KMS-11 (cell line): Measurements from ENCODE around the gene KRT86.

ENCODE experiments used
- H2AFZ ChIP-seq: fragments of 200-600 bp; sonication (generic); 2 replicates; pipeline ENCODE4 v1.6.1; 2016; ENCODE audit warnings: antibody characterized with exemption, mixed run types, low read depth
- H3K27ac ChIP-seq: fragments of 200-600 bp; sonication (generic); 2 replicates; pipeline ENCODE4 v1.6.1; 2016; ENCODE audit warnings: mild to moderate bottlenecking, mixed run types
- H3K27me3 ChIP-seq: fragments of 200-600 bp; sonication (generic); 2 replicates; pipeline ENCODE4 v1.6.1; 2017; ENCODE audit warnings: mild to moderate bottlenecking, low read depth, mixed run types, moderate library complexity; ENCODE audit not compliant: insufficient read depth
- H3K36me3 ChIP-seq: fragments of 200-600 bp; sonication (generic); 2 replicates; pipeline ENCODE4 v1.6.1; 2017; ENCODE audit warnings: mild to moderate bottlenecking, mixed run types; ENCODE audit not compliant: insufficient read depth
- H3K4me1 ChIP-seq: fragments of 200-600 bp; sonication (generic); 2 replicates; pipeline ENCODE4 v1.6.1; 2016; ENCODE audit warnings: mild to moderate bottlenecking, low read depth, mixed run types; ENCODE audit not compliant: poor library complexity, severe bottlenecking
- H3K4me2 ChIP-seq: fragments of 200-600 bp; sonication (generic); 2 replicates; pipeline ENCODE4 v1.7.0; 2016; ENCODE audit warnings: mild to moderate bottlenecking, mixed run types
- H3K4me3 ChIP-seq: fragments of 200-600 bp; sonication (generic); IDR thresholded peaks from 2 replicates; pipeline ENCODE4 v1.6.1; 2017; ENCODE audit warnings: low read depth, low read length, mixed read lengths; ENCODE audit not compliant: insufficient read depth
- H3K79me2 ChIP-seq: fragments of 200-600 bp; sonication (generic); 2 replicates; pipeline ENCODE4 v1.6.1; 2016; ENCODE audit warnings: low read depth, mixed run types; ENCODE audit not compliant: insufficient read depth
- H3K9ac ChIP-seq: fragments of 200-600 bp; sonication (generic); 2 replicates; pipeline ENCODE4 v1.6.1; 2016; ENCODE audit warnings: mild to moderate bottlenecking, mixed run types
- H4K20me1 ChIP-seq: fragments of 200-600 bp; sonication (generic); 2 replicates; pipeline ENCODE4 v1.6.1; 2016; ENCODE audit warnings: mild to moderate bottlenecking, mixed run types; ENCODE audit not compliant: insufficient read depth
- TF ChIP-seq, protein P1 (sequence below): fragments of 200-600 bp; sonication (generic); conservative IDR thresholded peaks from 2 replicates; pipeline ENCODE4 v1.6.1; 2017; ENCODE audit warnings: low read depth, mild to moderate bottlenecking, antibody characterized with exemption, low read length, moderate library complexity, mixed read lengths

KRT86 gene

DNA sequence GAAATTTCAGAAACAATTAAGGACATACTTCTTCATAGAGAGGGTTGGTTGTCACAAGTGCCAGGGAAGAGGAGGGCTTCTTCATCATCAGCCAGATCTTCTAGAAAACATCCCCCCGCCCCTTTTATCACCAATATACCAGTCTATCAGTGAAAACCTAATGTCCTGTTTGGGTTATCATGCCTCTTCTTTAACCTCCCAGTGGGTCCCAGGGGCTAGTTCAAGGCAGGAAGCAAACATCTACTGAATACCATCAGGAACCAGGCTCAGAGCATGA lies 13.3 kb upstream of the KRT86 start:
- Histone ChIP-seq H3K27ac (no peak overlapping the region), H4K20me1 (no peaks in the 10 kb centered on the region), H3K4me1 (peaks cover 14% of the 10 kb centered on the region), H3K4me2 (no peak overlapping the region), H3K79me2 (no peaks in the 10 kb centered on the region), H2AFZ (no peak overlapping the region), H3K27me3 (no peaks in the 10 kb centered on the region), H3K36me3 (no peaks in the 10 kb centered on the region), H3K9ac (no peak overlapping the region), H3K4me3 (no peak overlapping the region)
- TF ChIP-seq, protein P1, sequence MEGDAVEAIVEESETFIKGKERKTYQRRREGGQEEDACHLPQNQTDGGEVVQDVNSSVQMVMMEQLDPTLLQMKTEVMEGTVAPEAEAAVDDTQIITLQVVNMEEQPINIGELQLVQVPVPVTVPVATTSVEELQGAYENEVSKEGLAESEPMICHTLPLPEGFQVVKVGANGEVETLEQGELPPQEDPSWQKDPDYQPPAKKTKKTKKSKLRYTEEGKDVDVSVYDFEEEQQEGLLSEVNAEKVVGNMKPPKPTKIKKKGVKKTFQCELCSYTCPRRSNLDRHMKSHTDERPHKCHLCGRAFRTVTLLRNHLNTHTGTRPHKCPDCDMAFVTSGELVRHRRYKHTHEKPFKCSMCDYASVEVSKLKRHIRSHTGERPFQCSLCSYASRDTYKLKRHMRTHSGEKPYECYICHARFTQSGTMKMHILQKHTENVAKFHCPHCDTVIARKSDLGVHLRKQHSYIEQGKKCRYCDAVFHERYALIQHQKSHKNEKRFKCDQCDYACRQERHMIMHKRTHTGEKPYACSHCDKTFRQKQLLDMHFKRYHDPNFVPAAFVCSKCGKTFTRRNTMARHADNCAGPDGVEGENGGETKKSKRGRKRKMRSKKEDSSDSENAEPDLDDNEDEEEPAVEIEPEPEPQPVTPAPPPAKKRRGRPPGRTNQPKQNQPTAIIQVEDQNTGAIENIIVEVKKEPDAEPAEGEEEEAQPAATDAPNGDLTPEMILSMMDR, result no peak

DNA sequence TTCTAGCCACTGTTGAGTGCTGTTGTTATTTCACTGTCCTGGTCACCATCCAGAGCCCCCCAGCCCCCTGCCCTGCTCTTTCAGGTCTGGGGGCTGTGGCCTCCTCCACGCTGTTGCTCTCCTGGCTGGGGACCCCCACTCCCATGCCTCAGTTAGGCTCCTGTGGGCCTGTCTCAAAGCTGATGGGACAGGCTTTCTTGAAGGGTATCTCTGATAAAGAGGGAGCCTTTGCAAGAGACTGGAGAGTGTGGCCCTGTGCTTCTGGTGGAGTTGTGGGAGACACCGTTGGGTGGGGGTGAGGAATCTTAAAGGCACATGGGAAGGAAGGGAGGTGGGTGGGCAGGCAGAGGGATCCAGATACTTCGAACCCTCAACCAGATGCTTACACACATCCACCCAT lies 12.2 kb upstream of the KRT86 start:
- Histone ChIP-seq H3K36me3 (no peaks in the 10 kb centered on the region), H4K20me1 (no peaks in the 10 kb centered on the region), H3K4me2 (no peak overlapping the region), H3K4me1 (peaks cover 14% of the 10 kb centered on the region), H3K79me2 (no peaks in the 10 kb centered on the region), H3K9ac (no peak overlapping the region), H3K27ac (no peak overlapping the region), H3K4me3 (no peak overlapping the region), H2AFZ (no peak overlapping the region), H3K27me3 (no peaks in the 10 kb centered on the region)
- TF ChIP-seq, protein P1, result no peak

DNA sequence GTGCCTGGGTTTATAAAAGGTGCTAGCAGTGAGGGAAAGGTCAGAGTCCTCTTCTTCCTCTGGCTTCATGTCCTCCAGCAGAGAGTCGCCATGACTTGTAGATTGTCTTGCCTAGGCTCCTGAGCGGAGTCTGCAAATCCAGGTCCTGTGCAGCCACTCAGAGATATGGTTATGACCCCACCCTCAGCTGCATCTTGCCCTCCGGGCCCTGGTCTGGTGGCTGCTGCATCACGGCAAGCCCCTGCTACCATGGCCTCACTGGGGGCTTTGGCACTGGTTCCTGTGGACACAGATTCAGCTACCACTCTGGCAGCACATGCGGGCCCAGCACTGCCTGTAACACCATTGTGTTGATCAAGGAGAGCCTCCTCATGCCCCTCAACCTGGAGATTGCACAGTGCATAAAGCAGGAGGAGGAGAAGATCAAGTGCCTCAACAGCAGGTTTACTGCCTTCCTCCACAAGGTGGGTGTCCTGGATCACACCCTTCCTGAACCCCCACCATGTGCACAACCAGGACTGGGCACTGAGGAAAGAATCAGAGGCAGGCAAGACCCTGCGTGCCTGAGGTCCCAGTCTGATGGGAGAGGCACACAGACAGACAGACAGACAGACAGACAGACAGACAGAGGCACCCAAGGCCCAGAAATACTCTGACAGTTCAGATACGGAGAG lies 10.5 kb upstream of the KRT86 start:
- no peaks in the 10 kb centered on the region for H4K20me1 ChIP-seq

DNA sequence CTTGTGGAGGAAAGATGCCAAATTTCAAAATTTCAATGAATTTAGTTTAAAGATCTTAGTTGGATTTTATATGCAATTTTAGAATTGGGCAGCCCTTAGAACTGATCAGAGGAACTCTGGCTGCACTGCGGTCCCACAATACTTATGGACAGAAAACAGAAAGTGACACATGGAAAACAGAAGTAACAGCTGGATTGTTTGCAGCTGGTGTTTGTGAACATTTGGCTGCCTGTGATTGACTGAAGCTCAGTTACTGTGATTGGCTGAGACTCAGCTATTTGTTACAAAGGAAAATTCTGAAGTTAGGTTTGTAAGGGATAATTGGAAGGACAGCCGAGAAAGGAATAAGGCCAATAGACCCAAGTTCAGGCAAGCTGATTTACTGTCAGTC lies 10.0 kb upstream of the KRT86 start:
- Histone ChIP-seq H3K27me3 (no peaks in the 10 kb centered on the region), H4K20me1 (no peaks in the 10 kb centered on the region), H3K27ac (no peak overlapping the region), H3K79me2 (no peaks in the 10 kb centered on the region), H3K4me2 (peak overlapping the region; percentile 26; the same call in 1 of the 2 replicates), H3K4me1 (peaks cover 14% of the 10 kb centered on the region), H2AFZ (no peak overlapping the region), H3K36me3 (no peaks in the 10 kb centered on the region), H3K4me3 (no peak overlapping the region), H3K9ac (no peak overlapping the region)
- TF ChIP-seq, protein P1, result no peak

More for the DNA sequence above, 10.5 kb upstream of the KRT86 start:
- Histone ChIP-seq H3K4me3 (no peak overlapping the region), H3K79me2 (no peaks in the 10 kb centered on the region), H3K27ac (no peak overlapping the region), H3K36me3 (no peaks in the 10 kb centered on the region), H2AFZ (no peak overlapping the region), H3K4me2 (peak overlapping the region; percentile 26; the same call in 1 of the 2 replicates), H3K9ac (no peak overlapping the region), H3K27me3 (no peaks in the 10 kb centered on the region), H3K4me1 (peaks cover 14% of the 10 kb centered on the region)
- TF ChIP-seq, protein P1, result no peak
